Eye (tissue), 1 donor: ENCODE data around the gene GLUL.

Experiments
- DNase-seq: peaks from one replicate; pipeline ENCODE4 v3.0.0-alpha.2; 2015

Gene GLUL

DNA sequence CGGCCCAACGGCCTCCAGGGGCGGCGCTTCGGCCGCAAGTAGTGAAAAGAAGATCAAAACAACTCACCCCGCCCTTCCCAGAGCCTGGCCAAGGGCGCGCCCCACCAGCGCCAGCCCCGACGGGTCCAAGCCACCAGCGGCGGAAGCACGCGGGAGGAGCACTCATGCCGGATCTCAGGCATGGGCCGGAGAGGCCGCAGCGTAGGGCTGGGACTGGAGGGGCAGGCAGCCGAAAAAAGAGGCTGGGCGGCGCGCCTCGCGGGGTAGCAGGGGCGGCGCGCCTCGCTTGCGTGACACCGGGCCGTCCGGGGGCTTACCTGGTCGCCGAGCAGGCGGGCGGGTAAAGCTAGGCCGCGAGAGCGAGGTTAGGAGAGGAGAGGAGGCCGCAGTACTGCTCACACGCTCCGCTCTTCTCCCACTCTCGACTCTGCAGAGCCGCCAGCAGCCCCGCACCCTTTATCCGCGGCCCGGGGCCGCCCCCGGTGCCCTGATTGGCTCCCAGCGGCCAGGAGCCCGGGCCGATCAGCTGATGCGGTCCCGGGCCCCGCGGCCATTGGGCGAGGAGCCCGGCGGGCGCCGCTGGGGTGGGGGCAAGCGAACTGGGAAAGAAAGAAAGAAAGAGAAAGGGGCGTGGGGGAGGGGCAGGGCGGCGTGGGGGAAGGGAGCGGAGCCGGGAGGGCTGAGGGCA, at the start of gene GLUL:
GLUL (minus strand) TSS at position 429 of the 688 bp plus-strand sequence. CDS start 3,053 bp downstream, outside the sequence.
- DNase-seq, result peak; percentile 98

- DNase-seq, result no peak
Measured at GRCh38 chr1:182438326-182438725, 46.7 kb upstream of the GLUL start.

GRCh38 chr1:182433580-182433979, 42.0 kb upstream of the GLUL start:
- no peak for DNase-seq

DNA sequence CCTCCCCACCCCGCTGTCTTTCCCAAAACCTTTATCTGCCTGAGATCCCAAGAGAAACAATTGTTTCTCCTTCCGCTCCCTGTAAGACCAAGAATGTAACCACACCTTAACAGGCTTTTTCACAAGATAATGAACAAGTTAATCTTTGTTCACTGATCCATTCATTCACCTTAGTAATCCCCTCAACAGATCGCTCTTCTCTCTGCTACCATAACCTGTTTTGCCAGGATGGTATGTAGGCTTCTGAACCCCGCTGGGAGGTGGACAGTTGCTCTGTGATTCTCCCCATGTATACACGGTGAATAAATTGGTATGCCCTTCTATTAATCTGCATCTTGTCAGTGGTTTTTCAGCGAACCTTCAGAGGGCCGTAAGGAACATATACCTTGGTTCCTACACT, 39.7 kb upstream of the GLUL start:
- DNase-seq, result no peak

DNA sequence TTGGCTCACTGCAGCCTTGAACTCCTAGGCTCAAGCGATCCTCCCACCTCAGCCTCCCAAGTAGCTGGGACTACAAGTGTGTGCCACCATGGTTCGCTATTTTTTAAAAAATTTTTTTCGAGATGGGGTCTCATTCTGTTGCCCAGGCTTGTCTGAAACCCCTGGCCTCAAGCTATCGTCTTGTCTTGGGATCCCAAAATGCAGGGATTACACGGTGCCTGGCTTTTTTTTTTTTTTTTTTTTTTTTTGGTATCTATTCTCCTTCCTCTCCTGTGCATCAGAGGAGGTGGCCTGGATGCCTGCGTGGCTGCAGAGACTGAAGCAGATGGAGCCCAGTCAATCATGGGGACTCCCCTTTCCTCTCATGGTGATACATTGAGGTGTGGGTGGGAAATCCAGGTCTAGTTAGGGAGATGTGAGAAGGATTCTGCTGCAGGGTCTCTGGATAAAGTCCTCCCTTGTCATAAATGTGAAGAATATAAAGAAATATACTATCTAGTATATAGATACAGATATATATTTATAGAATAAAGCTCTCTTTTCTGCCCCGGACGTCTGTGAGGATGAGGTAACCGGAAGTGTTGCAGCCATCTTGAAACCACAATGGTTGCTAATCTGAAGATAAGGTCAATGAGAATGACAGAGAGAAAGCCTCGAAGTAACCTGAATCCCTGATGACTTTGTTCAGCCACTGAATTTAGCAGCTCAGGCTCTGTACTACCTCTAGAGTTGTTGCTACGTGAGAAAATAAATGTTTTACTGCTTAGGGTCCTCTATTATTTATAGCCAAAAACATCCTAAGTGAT, 38.9 kb upstream of the GLUL start:
- no peak for DNase-seq

DNA sequence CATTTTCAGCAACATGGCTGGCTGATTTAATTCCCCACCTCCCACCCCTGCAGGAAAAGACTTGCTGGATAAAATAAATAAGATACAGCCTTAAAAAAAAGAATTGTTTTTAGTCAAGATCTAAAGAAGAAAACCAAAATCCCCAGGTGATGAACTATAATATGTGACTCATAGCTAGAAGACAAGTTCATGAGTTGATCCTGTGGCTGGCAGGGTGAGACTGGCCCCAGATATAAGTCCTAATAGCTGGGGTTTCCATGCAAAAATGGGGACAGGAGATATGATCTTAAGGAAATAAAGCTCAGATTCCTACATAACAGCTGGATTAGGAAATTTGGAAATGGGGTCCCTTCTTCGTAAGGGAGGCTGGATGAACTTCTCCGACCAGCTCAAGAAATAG, 36.5 kb upstream of the GLUL start:
- no peak for DNase-seq

DNA sequence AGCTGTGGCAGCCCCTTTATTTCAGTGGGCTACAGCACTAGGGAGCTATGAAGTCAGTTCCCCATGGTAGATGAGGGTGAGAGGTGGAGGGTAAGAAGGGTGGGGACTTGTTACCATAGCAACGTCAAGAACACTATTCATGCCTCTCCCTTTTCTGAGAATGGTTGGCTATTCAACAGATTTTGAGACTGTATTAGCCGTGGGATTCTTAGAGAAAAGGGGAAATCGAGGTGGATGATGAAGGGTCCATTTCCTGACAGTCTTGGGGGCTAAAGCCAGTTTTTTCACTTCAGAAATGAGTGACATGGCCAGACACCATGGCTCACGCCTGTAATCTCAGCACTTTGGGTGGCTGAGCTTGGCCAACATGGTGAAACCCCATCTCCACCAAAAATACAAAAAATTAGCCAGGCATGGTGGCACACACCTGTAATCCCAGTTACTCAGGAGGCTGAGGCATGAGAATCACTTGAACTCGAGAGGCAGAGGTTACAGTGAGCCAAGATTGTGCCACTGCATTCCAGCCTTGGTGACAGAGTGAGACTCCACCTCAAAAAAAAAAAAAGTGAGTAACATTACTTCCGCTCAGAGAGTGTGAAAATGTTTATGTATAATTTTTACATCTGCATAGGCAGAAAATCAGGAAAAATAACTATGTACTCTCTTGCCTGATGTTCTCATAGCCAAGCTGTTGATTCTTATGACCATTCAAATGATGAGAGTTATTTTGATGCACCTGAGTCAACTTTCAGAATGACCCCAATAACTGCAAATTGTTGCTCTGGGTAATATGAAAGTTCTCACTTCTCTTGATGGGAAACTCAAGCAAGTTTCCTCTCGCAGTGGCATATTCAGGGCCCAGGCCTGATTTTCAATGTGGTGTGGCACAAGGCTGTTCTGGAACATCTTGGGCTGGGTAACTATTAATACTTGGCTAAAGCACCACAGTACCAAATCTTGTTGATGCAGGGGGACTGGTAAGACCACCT, 35.1 kb upstream of the GLUL start:
- no peak for DNase-seq

- DNase-seq, result no peak
Measured at GRCh38 chr1:182415789-182416188, 24.2 kb upstream of the GLUL start.

GRCh38 chr1:182413969-182414368, 22.4 kb upstream of the GLUL start:
- no peak for DNase-seq

DNA sequence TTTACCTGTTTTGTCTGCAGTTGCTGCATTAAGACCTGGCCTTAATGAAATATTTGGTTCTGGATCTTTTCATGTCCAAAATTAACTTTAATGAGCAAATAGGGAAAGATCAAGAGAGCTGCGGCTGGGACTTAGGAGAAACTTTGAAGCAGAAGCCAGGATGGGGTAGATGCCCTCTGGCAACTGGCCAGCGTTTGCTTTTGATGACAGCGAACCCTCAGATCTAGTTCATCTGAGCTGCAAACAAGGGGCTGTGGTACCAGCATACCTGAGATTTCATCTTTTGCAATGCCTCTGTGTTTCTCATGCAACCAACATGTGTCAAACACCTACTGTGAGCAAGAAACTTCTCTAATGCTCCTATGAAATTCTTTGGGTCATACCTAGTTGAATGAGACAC, 21.9 kb upstream of the GLUL start:
- no peak for DNase-seq

DNA sequence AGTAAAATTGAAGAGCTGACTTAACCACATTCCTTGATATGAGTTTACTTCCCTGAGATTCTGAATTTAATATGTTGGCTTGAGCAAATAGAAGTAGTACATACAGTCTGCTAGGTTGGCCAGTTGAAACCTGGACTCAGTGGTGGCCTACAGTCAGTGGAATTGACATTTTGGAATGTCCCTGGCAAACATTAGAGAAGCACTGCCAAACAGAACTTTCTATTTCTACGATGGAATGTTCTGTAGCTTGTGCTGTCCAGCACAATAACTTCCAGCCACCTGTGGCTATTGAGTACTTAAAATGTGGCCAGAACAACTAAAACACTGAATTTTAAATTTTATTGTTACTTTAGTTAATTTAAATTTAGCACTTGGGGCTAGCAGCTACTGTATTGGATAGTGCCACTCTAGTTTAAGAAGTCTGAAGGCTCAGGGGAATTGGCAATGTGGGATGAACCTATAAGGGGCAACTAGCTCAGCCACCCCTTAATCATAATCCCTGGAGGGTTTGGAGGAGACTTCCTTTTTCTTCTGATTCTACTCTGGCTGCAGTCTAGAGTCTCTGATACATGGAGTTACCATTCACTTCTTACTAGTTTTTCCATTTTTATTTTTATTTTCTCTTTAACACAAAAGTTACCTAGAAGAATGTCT, 19.2 kb upstream of the GLUL start:
- no peak for DNase-seq

GRCh38 chr1:182410138-182410537, 18.5 kb upstream of the GLUL start:
- DNase-seq, result no peak

GRCh38 chr1:182408435-182409075, 17.0 kb upstream of the GLUL start:
- DNase-seq, result no peak

DNA sequence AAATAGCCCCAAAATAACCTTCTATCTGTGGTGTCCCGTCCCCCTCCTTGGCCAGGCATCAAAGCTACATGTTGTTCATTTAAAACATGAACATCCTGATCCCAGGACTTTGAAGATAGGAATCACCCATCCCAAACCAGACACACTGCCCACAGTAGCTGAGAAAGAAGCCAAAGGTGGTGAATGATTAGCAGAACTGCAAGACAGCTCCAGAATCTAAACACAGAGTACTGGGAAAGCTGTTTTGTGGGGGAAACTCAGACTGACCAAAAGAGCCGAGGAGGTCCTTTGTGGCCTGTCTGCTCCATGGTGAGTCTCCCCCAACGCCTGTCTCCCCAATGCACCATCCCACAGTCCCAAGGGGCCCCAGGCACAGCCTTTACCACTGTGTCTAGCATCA, 16.1 kb upstream of the GLUL start:
- no peak for DNase-seq

DNA sequence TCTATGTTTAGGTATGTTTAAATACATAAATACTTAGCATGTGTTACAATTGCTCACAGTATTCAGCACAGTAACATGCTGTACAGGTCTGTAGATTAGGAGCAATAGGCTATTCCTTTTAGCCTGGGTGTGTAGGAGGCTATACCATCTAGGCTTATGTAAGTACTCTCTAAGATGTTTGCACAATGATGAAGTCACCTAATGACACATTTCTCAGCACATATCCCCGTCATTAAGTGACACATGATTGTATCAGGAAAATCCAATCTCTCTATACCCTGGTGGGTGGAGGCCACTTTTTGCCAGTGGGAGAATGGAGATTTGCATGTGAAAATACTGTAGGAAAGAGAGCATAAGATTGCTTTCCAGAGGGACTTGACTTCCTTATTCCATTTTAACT, 14.4 kb upstream of the GLUL start:
- no peak for DNase-seq

DNA sequence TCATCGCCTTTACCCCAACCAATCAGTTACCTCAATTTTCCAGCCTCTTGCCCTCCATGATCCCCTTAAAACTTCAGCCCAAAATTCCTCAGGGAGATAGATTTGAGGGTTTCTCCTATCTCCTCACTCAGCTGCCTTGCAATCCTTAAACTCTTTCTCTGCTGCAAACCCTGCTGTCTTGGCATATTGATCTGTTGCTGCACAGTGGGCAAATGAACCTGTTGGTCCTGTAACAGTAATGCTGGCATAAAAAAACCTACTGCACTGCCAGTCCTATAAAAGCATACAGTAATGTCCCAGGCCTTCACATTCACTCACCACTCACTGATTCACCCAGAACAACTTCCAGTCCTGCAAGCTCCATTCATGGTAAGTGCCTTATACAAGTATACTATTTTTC, 14.0 kb upstream of the GLUL start:
- DNase-seq, result no peak

GRCh38 chr1:182404781-182405180, 13.2 kb upstream of the GLUL start:
- no peak for DNase-seq

DNA sequence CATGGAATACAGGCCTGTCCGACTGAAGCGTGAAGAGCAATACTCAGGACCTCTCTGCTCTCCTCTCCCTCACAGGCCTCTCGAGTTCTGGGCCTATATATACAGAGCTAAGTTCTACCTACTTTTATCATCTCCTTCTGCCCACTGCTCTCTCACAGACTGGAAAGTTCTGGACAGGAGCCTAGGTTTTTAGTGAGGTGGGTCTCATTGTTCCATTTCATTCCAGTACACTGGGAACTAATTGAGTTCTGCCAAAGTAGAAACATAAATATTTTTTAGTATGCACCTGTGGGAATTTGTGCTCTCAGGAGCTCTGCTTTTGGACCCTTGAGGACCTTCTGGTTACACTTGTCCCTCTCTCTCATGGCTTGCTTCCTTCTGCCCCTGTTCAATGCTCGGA, 9.0 kb upstream of the GLUL start, which contains the start of gene TEDDM1:
TEDDM1 (minus strand) TSS at position 101 of the 400 bp plus-strand sequence. CDS start 182 bp downstream, outside the sequence.
- no peak for DNase-seq

GRCh38 chr1:182397653-182398393, 6.2 kb upstream of the GLUL start:
- no peak for DNase-seq

GRCh38 chr1:182395906-182396305, 4.3 kb upstream of the GLUL start:
- no peak for DNase-seq

- DNase-seq, result no peak
Measured at GRCh38 chr1:182394055-182394775, 2.6 kb upstream of the GLUL start.
